ENCODE measurements around the gene WNT7A.

Gene WNT7A

DNA sequence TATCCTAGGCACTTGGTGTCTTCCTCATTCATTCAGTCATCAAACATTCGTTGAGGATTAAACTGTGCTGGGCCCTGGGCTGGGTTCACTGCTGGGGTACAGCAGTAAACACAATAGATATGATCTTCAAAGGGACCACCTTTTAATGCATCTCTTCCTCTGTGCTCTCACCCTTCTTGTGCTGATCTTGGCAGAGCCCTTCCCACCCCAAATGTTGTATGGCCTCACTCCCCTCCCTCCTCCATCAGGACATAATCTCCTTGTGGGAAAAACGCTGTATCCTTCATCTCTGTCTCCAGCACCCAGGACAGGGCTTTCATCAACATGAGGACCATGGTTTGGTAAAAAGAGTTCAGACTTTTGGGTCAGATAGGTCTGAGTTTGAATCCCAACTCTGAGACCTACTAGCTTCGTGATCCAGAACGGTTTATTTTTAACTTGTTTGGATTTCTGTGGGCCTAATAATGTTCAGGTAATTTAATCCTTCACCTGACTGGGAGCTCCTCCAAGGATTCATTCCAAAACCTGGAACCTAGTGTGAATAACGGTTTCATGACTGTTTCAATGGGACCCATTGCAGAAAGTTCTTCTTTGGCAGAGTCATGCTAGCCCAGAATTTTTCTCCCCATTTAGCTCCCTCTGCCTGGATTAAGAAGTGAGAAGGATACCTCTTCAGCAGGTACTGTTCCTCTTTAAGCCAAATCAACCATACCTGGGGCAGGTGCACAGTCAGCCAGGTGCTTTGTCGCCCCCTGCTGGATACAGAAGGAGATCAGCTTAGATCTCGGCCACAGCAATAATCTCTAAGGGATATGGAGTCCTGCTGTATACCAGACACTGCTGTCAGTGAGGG lies 5.2 kb upstream of the WNT7A start:
- DNase-seq = peak; percentile 38 to 75 (median 64)

GRCh38 chr3:13883681-13884080 lies 3.8 kb upstream of the WNT7A start:
- no peak for DNase-seq

- DNase-seq = no peak
These were observed 3.0 kb upstream of the WNT7A start for GRCh38 chr3:13882876-13883275.

DNA sequence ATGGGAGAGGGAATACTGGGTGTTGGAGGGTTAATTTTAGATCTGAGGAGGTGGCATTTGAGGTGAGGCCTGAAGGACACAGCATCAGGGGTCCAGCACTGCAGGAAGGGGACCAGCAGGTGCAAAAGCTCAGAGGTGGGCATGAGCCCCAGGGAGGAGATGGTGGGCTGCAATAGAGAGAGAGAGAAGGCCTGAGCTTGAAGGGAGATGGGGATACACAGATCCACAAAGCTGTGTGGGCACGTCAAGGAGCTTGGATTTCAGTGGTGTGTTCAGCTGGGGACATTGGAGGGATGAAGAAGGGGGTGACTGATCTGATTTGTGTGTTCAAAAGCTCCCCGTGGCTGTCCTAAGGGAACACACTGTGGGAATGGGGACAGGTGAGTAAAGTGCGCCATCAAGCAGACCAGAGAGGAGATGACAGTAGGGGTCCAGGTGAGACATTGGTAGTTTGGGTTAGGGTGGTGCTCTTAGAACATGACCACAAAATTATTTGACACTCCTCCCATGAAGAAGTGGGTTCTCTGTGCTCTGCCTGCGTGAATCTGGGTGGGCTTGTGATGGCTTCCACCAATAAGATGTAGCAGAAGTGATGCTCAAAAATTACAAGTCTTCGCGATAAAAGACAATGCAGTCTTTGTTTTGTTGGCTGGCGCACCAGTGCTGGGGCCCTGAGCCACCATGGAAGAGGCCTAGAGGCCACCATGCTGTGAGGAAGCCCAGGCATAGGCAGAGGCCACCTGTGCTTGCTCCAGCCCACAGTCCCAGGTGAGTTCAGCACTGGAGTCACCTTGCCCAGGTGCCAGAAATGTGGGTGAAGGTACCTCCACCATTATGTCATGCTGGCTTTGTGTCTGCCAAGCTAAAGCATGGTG lies 1.9 kb upstream of the WNT7A start:
- no peak for DNase-seq

GRCh38 chr3:13880811-13881156 lies 913 bp upstream of the WNT7A start:
- DNase-seq = no peak

DNA sequence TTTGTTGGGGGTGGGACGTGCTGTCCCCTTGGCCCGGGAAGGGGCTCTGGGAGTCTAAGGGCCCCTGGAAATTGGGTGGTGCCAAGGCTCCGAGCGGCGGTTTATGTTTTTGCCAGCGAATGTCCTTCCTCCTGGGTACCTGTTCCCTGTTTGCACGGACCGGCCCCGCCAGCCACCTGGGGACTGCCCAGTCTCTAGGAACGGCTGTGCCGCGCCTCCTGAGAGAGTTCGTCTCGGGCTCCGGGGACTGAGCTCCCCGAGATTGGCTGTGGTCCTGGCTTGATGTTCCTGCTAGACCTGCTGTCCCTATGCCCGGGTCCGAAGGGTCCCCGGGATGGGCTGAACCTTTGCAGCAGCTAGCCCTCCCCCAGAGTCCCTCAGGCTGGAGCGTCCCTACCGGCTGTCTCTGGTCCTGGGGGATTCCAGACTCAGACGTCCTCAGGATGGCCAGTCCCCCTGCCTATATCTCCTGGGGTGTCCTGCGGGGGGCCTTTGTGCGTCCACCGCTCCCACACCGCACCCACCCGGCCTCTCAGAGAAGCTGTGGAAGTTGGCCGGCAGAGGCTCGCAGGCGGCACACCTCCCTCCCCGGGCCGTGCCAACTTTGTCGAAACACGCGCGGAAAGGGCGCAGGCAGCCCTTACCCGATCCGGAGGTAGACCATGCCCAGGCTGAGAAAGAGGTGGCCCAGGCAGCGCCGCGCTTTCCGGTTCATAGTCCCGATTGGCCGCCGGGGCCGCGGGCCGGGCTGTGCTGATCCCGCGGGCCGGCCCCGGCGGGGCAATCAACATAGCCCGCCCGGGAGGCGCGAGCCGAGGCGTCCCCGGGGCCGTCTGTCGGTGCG lies 547 bp downstream of the WNT7A start:
- peak in 1 of 5 donors; percentile 30 for DNase-seq

GRCh38 chr3:13878281-13879101 lies 1.4 kb downstream of the WNT7A start:
- DNase-seq = no peak

- DNase-seq = no peak
These were observed 2.0 kb downstream of the WNT7A start for GRCh38 chr3:13877911-13878280.

DNA sequence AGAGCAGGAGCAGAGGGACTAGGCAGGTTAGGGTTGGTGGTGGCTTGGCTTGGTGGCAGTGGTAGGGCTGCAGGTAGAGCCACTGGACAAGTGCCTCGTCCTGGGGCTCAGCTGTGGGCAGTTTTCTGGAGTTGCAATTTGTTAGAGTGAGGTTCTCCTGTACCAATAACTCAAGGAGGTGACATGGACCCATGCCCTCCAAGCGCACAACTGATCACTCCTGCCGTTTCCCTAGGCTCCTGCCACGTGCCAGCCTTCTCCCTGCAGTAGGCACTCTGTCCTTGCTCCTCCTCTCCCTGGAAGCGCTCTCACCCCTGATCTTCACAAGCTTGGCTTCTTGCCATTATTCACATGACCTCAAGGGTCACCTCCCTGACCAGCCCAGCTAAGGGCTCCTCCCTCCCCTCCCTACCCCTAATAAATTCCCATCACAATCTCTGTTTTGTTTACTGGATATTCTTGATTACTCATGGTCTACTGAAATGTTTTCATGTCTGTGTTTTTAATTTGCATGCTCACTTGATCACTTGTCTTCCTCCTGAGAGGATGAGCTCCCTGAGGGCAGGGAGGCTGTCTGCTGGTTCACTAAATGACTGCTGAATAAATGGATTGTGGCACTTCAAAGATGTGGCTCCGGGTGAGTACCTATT lies 3.3 kb downstream of the WNT7A start:
- no peak for DNase-seq

DNA sequence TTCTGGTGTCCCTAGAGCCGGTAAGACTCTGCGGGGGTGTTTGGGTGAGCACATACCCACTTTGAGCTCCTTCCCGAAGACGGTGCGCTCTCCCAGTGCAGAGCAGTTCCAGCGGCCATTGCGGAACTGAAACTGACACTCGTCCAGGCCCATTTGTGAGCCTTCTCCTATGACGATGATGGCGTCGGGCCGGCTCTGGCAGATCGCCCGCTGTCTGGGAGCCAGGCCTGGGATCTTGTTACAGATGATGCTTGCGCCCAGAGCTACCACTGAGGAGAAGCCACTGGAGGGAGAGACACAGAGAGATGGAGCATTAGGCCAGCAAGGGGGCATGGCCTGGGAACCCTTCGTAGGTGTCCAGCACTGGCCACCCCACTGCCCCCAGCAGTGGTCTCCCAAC lies 5.0 kb downstream of the WNT7A start:
- no peak for DNase-seq

GRCh38 chr3:13873818-13874217 lies 6.1 kb downstream of the WNT7A start:
- DNase-seq = no peak

DNA sequence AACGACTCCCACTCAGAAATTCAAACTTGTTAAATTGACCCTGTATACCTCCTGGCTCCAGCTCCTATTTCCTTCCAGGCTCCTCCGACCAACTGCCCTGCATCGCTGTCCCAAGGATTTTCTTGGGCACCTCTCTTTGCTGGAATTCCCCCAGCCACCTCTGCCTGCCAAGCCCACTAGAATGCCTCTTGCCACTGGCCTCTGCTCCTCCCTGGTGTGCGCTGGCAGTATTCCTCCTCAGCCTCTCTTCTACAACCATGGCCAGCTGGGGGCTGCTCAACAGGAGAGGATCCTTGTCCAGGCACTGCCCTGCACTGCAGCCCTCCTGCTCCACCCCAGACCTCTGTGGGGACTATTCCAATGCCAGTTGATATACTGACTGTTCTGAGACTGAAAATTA lies 7.4 kb downstream of the WNT7A start:
- DNase-seq = no peak

- DNase-seq = no peak
These were observed 8.1 kb downstream of the WNT7A start for GRCh38 chr3:13871791-13872190.

GRCh38 chr3:13870902-13871301 lies 9.0 kb downstream of the WNT7A start:
- DNase-seq = no peak

GRCh38 chr3:13869761-13870343 lies 10.0 kb downstream of the WNT7A start:
- no peak for DNase-seq

DNA sequence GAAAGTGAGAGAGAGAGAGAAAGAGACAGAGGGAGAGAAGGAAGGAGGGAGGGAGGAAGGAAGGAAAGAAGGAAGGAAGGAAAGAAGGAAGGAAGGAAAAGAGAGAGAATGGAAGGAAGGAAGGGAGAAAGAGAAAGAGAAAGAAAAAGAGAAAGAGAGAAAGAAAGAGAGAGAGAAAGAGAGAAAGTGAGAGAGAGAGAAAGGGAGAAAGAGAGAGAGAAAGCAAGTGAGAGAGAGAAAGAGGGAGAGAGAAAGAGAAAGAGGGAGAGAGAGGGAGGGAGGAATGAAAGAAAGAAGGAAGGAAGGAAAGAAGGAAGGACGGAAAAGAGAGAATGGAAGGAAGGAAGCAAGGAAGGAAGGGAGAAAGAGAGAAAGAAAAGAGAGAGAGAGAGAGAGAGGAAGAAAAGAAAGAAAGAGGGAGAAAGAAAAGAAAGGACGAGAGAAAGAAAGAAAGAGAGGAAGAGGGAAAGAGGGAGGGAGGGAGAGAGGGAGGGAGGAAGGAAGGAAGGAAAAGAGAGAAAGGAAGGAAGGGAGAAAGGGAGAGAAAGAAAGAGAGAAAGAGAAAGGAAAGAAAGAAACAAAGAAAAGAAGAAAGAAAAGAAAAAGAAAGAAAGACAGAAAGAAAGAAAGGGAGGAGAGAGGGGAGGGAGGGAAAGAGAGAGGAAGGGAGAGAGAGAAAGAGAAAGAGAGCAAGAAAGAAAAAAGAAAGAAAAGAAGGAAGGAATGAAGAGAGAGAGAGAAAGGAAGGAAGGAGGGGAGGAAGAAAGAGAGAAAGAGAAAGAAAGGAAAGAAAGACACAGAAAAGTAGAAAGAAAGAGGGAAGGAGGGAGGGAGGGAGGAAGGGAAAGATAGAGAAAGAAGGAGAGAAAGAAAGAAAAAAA lies 10.8 kb downstream of the WNT7A start:
- no peak for DNase-seq

DNA sequence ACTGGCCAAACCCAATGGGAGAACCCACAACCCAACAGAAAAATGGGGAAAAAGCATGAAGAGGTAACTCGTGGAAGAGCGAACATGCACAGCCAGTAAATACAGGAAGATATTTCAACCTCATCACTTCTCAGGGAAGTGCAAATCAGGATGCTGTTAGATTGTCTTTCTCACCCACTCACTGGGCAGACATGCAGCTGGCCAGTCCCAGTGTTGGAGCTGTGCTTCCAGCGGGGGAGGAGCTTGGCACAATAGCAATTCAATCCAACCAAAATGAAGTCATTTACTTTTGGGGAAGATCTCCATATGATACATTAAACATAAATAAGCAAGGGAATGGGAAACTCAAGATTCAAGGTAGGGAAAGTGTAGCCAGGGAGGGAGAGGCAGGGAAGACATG lies 12.1 kb downstream of the WNT7A start:
- DNase-seq = no peak

DNA sequence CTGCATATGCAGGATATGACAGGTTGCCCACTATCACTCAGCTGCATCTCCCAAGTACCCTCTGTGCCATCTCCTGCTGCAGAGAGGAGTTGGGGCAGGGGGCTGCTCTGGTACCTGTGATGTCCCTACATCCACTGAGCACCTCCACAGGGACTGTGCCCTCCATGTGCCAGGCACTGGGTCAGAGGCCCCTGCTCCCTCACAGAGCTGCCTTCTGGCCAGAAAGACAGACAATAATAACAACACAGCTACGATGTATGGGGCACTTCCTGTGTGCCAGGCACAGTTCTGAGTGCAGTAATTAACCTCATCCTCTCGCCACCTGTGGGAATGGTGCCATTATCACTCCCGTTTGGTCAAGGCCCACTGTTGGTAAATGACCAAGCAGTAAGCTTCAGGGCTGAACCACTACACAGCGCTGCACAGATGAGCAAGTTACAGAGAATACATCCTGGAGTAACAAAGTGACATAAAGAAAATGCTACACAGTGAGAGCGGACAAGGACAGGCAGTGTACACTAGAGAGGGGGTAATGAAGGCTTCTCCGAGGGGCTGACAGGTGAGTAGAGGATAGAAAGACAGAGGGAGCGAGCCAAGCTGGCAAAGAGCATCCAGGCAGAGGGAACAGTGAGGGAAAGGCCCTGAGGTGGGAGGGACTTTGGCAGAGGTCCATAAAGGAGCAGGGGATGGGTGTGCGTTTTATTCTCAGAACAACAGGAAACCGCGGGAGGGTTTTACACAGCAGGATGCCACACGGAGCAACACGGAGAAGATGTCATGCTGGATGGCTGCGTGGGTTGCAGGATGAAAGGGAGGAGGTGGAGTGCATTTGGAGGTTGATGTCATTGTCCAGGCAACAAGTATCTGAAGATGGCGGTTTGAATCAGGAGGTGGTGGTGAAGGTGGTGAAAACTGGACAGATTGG lies 13.6 kb downstream of the WNT7A start:
- DNase-seq = peak in 4 of 5 donors; percentile 34 to 83 (median 49)

DNA sequence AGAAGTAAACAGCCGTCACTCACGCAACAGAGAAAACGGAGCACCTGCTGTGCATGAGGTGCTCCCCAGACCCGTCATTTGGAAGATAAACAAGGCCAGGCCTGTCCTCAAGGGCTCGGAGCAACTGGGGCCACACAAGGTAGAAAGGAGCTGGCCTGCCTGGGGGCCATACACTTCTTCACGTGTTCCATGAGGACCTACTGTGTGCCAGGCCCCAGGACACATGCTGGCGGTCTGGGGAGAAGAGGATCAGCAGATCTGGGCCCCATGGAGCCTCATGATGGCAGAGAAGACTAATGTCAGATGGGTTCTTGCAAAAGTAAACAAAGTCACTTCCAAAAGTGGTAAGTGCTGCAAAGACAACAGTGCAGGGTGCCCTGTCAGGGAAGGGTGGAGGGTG lies 14.3 kb downstream of the WNT7A start:
- DNase-seq = no peak
